HEK293T (cell line): Measurements from ENCODE around the gene FBLN2.

Source experiments
- BHLHE40 ChIP-seq: fragments of 450-650 bp; IDR thresholded peaks from 2 replicates; pipeline ENCODE4 v1.6.1; 2016; ENCODE audit warnings: mild to moderate bottlenecking, moderate library complexity, borderline replicate concordance
- FOXA1 ChIP-seq: fragments of 450-650 bp; IDR thresholded peaks from 2 replicates; pipeline ENCODE4 v1.6.1; 2016; ENCODE audit warnings: mild to moderate bottlenecking
- FOXM1 ChIP-seq: fragments of 450-650 bp; IDR thresholded peaks from 2 replicates; pipeline ENCODE4 v1.6.1; 2017; ENCODE audit warnings: mild to moderate bottlenecking, borderline replicate concordance
- NFRKB ChIP-seq: fragments of 450-650 bp; IDR thresholded peaks from 2 replicates; pipeline ENCODE4 v1.6.1; 2016; ENCODE audit warnings: mild to moderate bottlenecking, moderate library complexity
- SP1 ChIP-seq: fragments of 450-650 bp; IDR thresholded peaks from 2 replicates; pipeline ENCODE4 v1.6.1; 2017
- SUZ12 ChIP-seq: fragments of 450-650 bp; IDR thresholded peaks from 2 replicates; pipeline ENCODE4 v1.6.1; 2016; ENCODE audit warnings: mild to moderate bottlenecking
- ZNF384 ChIP-seq: fragments of 450-650 bp; IDR thresholded peaks from 2 replicates; pipeline ENCODE4 v1.6.1; 2016

GRCh38 chr3:13657660-13658435, 108.9 kb downstream of the FBLN2 start:
- TF ChIP-seq BHLHE40 (no peak), SUZ12 (no peak), FOXM1 (no peak), FOXA1 (no peak), NFRKB (no peak), SP1 (no peak), ZNF384 (no peak)
